SU-DHL-6 (cell line): Measurements from ENCODE around the gene KIF1A.

Source experiments
- CTCF ChIP-seq: fragments of 200-600 bp; sonication (generic); IDR thresholded peaks from one replicate; pipeline ENCODE4 v1.5.1; 2017; ENCODE audit warnings: antibody characterized with exemption, mild to moderate bottlenecking, low read length, moderate library complexity; ENCODE audit not compliant: insufficient read depth, poor library complexity, severe bottlenecking
- EZH2phosphoT487 ChIP-seq: fragments of 200-600 bp; sonication (generic), shearing (Covaris generic); conservative IDR thresholded peaks from 2 replicates; pipeline ENCODE4 v1.6.1; 2018; ENCODE audit warnings: mild to moderate bottlenecking, antibody characterized with exemption, low read length, moderate library complexity, mixed read lengths

GRCh38 chr2:240810199-240810598 lies 9.8 kb downstream of the KIF1A start:
- TF ChIP-seq EZH2phosphoT487 (no peak), CTCF (no peak)
